Endothelial cell of hepatic sinusoid (primary cell): Measurements from ENCODE around the gene PRAMEF6.
"Not testable (repeated sequence)": the region's sequence is repeated elsewhere in the genome, so short reads cannot be mapped to it uniquely, and the experiment has no call there.

Source experiments
- in situ Hi-C: cut with HindIII; loops from 2 replicates; pipeline ENCODE4 v1.10.0; 2017; ENCODE audit warnings: low sequenced_read_pairs

The PRAMEF6 gene

GRCh38 chr1:12947480-12947879 is at the start of gene PRAMEF6:
PRAMEF6 (minus strand) TSS chr1:12947580; CDS start chr1:12942518, 5,062 bp downstream.
- in situ Hi-C loops = not testable (repeated sequence)

DNA sequence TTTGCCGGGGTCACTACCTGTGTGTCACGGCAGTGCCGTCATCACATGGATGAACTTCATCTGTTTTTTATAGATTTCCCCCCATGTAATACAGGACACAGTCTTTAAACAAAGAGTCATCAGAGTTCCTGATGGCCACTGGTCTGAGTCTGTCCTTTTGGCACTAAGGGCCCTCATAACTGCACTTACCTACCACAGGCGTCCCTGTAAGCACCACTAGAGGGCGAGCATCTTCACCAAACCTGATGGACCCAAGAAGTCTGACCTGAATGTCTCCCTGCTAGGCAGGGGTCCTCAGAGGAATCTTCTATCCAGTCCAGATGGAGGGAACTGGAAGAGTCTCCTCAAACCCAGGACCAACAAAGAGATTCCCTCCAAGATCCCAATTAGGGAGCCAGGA is 23.0 kb downstream of the PRAMEF6 start:
- in situ Hi-C loops = not testable (repeated sequence)

- in situ Hi-C loops = not testable (repeated sequence)
Measured at GRCh38 chr1:12921749-12922148, 25.6 kb downstream of the PRAMEF6 start.

GRCh38 chr1:12916310-12916709 is 31.1 kb downstream of the PRAMEF6 start, which contains the start of gene PRAMEF7:
PRAMEF7 (plus strand) TSS chr1:12916610; CDS start chr1:12917693, 1,083 bp downstream.
- in situ Hi-C loops = not testable (repeated sequence)

GRCh38 chr1:12903793-12904572 is 43.4 kb downstream of the PRAMEF6 start:
- in situ Hi-C loops = not testable (repeated sequence)

DNA sequence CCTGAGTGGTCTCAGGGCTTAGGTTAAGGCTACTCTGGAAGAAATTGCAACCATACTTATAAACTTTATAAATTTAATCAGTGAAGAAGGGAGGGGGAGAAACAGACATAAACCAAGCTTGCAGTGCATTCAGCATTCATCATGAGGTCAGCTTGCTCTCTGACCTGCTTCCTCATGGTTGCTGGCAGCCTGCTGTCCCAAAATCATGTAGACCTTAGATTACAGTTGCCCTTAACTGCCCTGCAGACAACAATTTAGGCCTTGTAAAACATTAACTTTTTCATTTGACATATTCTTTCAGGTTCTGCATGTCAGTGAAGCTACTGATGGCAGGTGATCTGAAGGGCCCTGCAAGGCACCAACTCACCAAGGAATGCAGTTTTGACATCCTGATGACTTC is 48.2 kb downstream of the PRAMEF6 start:
- in situ Hi-C loops = not testable (repeated sequence)

- in situ Hi-C loops = not testable (repeated sequence)
Measured at GRCh38 chr1:12898170-12898569, 49.2 kb downstream of the PRAMEF6 start, which contains the start of gene PRAMEF10. PRAMEF10 (minus strand) TSS chr1:12898270; CDS start chr1:12895847, 2,423 bp downstream.
